ENCODE measurements around the gene SEMA5A.
A peak's percentile ranks its signal among the peaks of the same experiment; 100 is the strongest.

Gene SEMA5A

GRCh38 chr5:9218358-9218757 lies 327.5 kb downstream of the SEMA5A start:
- H3K27ac ChIP-seq (ENCODE audit: low read depth, low read length) = no peak overlapping the region

GRCh38 chr5:9212605-9213004 lies 333.3 kb downstream of the SEMA5A start:
- Histone ChIP-seq H3K27me3 (ENCODE audit: control insufficient read depth, insufficient read depth, low read length) (no peaks in the 10 kb centered on the region), H3K4me1 (ENCODE audit: control insufficient read depth, insufficient read depth, low read length) (no peaks in the 10 kb centered on the region), H3K27ac (ENCODE audit: low read depth, low read length) (no peak overlapping the region), H3K36me3 (ENCODE audit: control insufficient read depth, insufficient read depth, low read length) (no peaks in the 10 kb centered on the region), H3K4me3 (ENCODE audit: low read depth, low read length) (no peak overlapping the region), H3K9ac (ENCODE audit: low read depth, low read length) (no peak overlapping the region), H3K9me3 (ENCODE audit: control insufficient read depth, insufficient read depth, low read length) (no peaks in the 10 kb centered on the region; the same call in 1 of the 2 replicates)

More at GRCh38 chr5:9218358-9218757, 327.5 kb downstream of the SEMA5A start:
- Histone ChIP-seq H3K36me3 (ENCODE audit: control insufficient read depth, insufficient read depth, low read length) (no peaks in the 10 kb centered on the region), H3K27me3 (ENCODE audit: control insufficient read depth, insufficient read depth, low read length) (no peaks in the 10 kb centered on the region), H3K9me3 (ENCODE audit: control insufficient read depth, insufficient read depth, low read length) (no peaks in the 10 kb centered on the region; the same call in 1 of the 2 replicates), H3K4me3 (ENCODE audit: low read depth, low read length) (no peak overlapping the region), H3K9ac (ENCODE audit: low read depth, low read length) (no peak overlapping the region), H3K4me1 (ENCODE audit: control insufficient read depth, insufficient read depth, low read length) (peaks cover 16% of the 10 kb centered on the region)

- H3K9me3 ChIP-seq (ENCODE audit: control insufficient read depth, insufficient read depth, low read length) = no peaks in the 10 kb centered on the region
- no peak overlapping the region for H3K4me3 ChIP-seq (ENCODE audit: low read depth, low read length)
- no peak overlapping the region for H3K27ac ChIP-seq (ENCODE audit: low read depth, low read length)
- no peaks in the 10 kb centered on the region for H3K27me3 ChIP-seq (ENCODE audit: control insufficient read depth, insufficient read depth, low read length)
- H3K36me3 ChIP-seq (ENCODE audit: control insufficient read depth, insufficient read depth, low read length) = no peaks in the 10 kb centered on the region
- no peak overlapping the region for H3K9ac ChIP-seq (ENCODE audit: low read depth, low read length)
- H3K4me1 ChIP-seq (ENCODE audit: control insufficient read depth, insufficient read depth, low read length) = no peaks in the 10 kb centered on the region
These were observed 335.9 kb downstream of the SEMA5A start for GRCh38 chr5:9209846-9210492.

- Histone ChIP-seq H3K36me3 (ENCODE audit: control insufficient read depth, insufficient read depth, low read length) (no peaks in the 10 kb centered on the region), H3K4me3 (ENCODE audit: low read depth, low read length) (no peak overlapping the region), H3K4me1 (ENCODE audit: control insufficient read depth, insufficient read depth, low read length) (no peaks in the 10 kb centered on the region), H3K9me3 (ENCODE audit: control insufficient read depth, insufficient read depth, low read length) (no peaks in the 10 kb centered on the region; the same call in 1 of the 2 replicates), H3K27me3 (ENCODE audit: control insufficient read depth, insufficient read depth, low read length) (no peaks in the 10 kb centered on the region), H3K9ac (ENCODE audit: low read depth, low read length) (no peak overlapping the region), H3K27ac (ENCODE audit: low read depth, low read length) (no peak overlapping the region)
These were observed 338.0 kb downstream of the SEMA5A start for GRCh38 chr5:9207817-9208418.

- Histone ChIP-seq H3K9me3 (ENCODE audit: control insufficient read depth, insufficient read depth, low read length) (no peaks in the 10 kb centered on the region; the same call in 1 of the 2 replicates), H3K9ac (ENCODE audit: low read depth, low read length) (no peak overlapping the region), H3K27ac (ENCODE audit: low read depth, low read length) (no peak overlapping the region), H3K4me3 (ENCODE audit: low read depth, low read length) (no peak overlapping the region), H3K27me3 (ENCODE audit: control insufficient read depth, insufficient read depth, low read length) (no peaks in the 10 kb centered on the region), H3K4me1 (ENCODE audit: control insufficient read depth, insufficient read depth, low read length) (no peaks in the 10 kb centered on the region), H3K36me3 (ENCODE audit: control insufficient read depth, insufficient read depth, low read length) (no peaks in the 10 kb centered on the region)
These were observed 343.2 kb downstream of the SEMA5A start for GRCh38 chr5:9202636-9203035.

- Histone ChIP-seq H3K27me3 (ENCODE audit: control insufficient read depth, insufficient read depth, low read length) (no peaks in the 10 kb centered on the region), H3K4me1 (ENCODE audit: control insufficient read depth, insufficient read depth, low read length) (no peaks in the 10 kb centered on the region), H3K9ac (ENCODE audit: low read depth, low read length) (no peak overlapping the region), H3K36me3 (ENCODE audit: control insufficient read depth, insufficient read depth, low read length) (no peaks in the 10 kb centered on the region), H3K9me3 (ENCODE audit: control insufficient read depth, insufficient read depth, low read length) (no peaks in the 10 kb centered on the region; the same call in 1 of the 2 replicates), H3K4me3 (ENCODE audit: low read depth, low read length) (no peak overlapping the region), H3K27ac (ENCODE audit: low read depth, low read length) (no peak overlapping the region)
These were observed 344.1 kb downstream of the SEMA5A start for GRCh38 chr5:9201761-9202160.

GRCh38 chr5:9201011-9201410 lies 344.9 kb downstream of the SEMA5A start:
- Histone ChIP-seq H3K27ac (ENCODE audit: low read depth, low read length) (no peak overlapping the region), H3K4me3 (ENCODE audit: low read depth, low read length) (no peak overlapping the region), H3K9me3 (ENCODE audit: control insufficient read depth, insufficient read depth, low read length) (no peaks in the 10 kb centered on the region; the same call in 1 of the 2 replicates), H3K27me3 (ENCODE audit: control insufficient read depth, insufficient read depth, low read length) (no peaks in the 10 kb centered on the region), H3K9ac (ENCODE audit: low read depth, low read length) (no peak overlapping the region), H3K4me1 (ENCODE audit: control insufficient read depth, insufficient read depth, low read length) (no peaks in the 10 kb centered on the region), H3K36me3 (ENCODE audit: control insufficient read depth, insufficient read depth, low read length) (no peaks in the 10 kb centered on the region)

- Histone ChIP-seq H3K9me3 (ENCODE audit: control insufficient read depth, insufficient read depth, low read length) (no peaks in the 10 kb centered on the region), H3K4me3 (ENCODE audit: low read depth, low read length) (no peak overlapping the region), H3K9ac (ENCODE audit: low read depth, low read length) (no peak overlapping the region), H3K27ac (ENCODE audit: low read depth, low read length) (no peak overlapping the region), H3K27me3 (ENCODE audit: control insufficient read depth, insufficient read depth, low read length) (no peaks in the 10 kb centered on the region), H3K36me3 (ENCODE audit: control insufficient read depth, insufficient read depth, low read length) (no peaks in the 10 kb centered on the region), H3K4me1 (ENCODE audit: control insufficient read depth, insufficient read depth, low read length) (no peaks in the 10 kb centered on the region)
These were observed 347.5 kb downstream of the SEMA5A start for GRCh38 chr5:9198394-9198793.

- no peak overlapping the region for H3K9ac ChIP-seq (ENCODE audit: low read depth, low read length)
- H3K27me3 ChIP-seq (ENCODE audit: control insufficient read depth, insufficient read depth, low read length) = no peaks in the 10 kb centered on the region
These were observed 348.0 kb downstream of the SEMA5A start for GRCh38 chr5:9197881-9198260.

GRCh38 chr5:9196403-9197227 lies 349.3 kb downstream of the SEMA5A start:
- H3K36me3 ChIP-seq (ENCODE audit: control insufficient read depth, insufficient read depth, low read length) = no peaks in the 10 kb centered on the region
- no peaks in the 10 kb centered on the region for H3K4me1 ChIP-seq (ENCODE audit: control insufficient read depth, insufficient read depth, low read length)
- peak overlapping the region; percentile 58 for H3K27ac ChIP-seq (ENCODE audit: low read depth, low read length)
- no peak overlapping the region for H3K4me3 ChIP-seq (ENCODE audit: low read depth, low read length)
- H3K9me3 ChIP-seq (ENCODE audit: control insufficient read depth, insufficient read depth, low read length) = no peaks in the 10 kb centered on the region
- H3K27me3 ChIP-seq (ENCODE audit: control insufficient read depth, insufficient read depth, low read length) = no peaks in the 10 kb centered on the region
- no peak overlapping the region for H3K9ac ChIP-seq (ENCODE audit: low read depth, low read length)

More at GRCh38 chr5:9197881-9198260, 348.0 kb downstream of the SEMA5A start:
- H3K9me3 ChIP-seq (ENCODE audit: control insufficient read depth, insufficient read depth, low read length) = no peaks in the 10 kb centered on the region
- no peak overlapping the region for H3K27ac ChIP-seq (ENCODE audit: low read depth, low read length)
- H3K36me3 ChIP-seq (ENCODE audit: control insufficient read depth, insufficient read depth, low read length) = no peaks in the 10 kb centered on the region
- H3K4me3 ChIP-seq (ENCODE audit: low read depth, low read length) = no peak overlapping the region
- H3K4me1 ChIP-seq (ENCODE audit: control insufficient read depth, insufficient read depth, low read length) = no peaks in the 10 kb centered on the region

GRCh38 chr5:9194509-9194908 lies 351.4 kb downstream of the SEMA5A start:
- Histone ChIP-seq H3K9ac (ENCODE audit: low read depth, low read length) (no peak overlapping the region), H3K4me3 (ENCODE audit: low read depth, low read length) (no peak overlapping the region), H3K4me1 (ENCODE audit: control insufficient read depth, insufficient read depth, low read length) (no peaks in the 10 kb centered on the region), H3K36me3 (ENCODE audit: control insufficient read depth, insufficient read depth, low read length) (no peaks in the 10 kb centered on the region), H3K27me3 (ENCODE audit: control insufficient read depth, insufficient read depth, low read length) (no peaks in the 10 kb centered on the region), H3K27ac (ENCODE audit: low read depth, low read length) (no peak overlapping the region), H3K9me3 (ENCODE audit: control insufficient read depth, insufficient read depth, low read length) (no peaks in the 10 kb centered on the region)
